ENCODE data around the gene IFI44. TPM values are rescaled to one million over a fixed set of nuclear protein-coding genes. Genes with fewer than 3 reads are reported as not detected.

IFI44 gene, protein sequence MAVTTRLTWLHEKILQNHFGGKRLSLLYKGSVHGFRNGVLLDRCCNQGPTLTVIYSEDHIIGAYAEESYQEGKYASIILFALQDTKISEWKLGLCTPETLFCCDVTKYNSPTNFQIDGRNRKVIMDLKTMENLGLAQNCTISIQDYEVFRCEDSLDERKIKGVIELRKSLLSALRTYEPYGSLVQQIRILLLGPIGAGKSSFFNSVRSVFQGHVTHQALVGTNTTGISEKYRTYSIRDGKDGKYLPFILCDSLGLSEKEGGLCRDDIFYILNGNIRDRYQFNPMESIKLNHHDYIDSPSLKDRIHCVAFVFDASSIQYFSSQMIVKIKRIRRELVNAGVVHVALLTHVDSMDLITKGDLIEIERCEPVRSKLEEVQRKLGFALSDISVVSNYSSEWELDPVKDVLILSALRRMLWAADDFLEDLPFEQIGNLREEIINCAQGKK
- total RNA-seq, result 19.7 TPM

- peak; percentile 85 for DNase-seq (ENCODE audit: low spot score)
Measured at GRCh38 chr1:78649628-78650027, at the start of gene IFI44. Gene IFI44, plus strand, starts transcription at chr1:78649831. Its CDS starts 365 bp downstream, at chr1:78650196.

- no peak for DNase-seq (ENCODE audit: low spot score)
Measured at GRCh38 chr1:78601068-78601467, 48.6 kb upstream of the IFI44 start.

GRCh38 chr1:78603206-78603605, 46.4 kb upstream of the IFI44 start:
- DNase-seq (ENCODE audit: low spot score), result no peak

DNA sequence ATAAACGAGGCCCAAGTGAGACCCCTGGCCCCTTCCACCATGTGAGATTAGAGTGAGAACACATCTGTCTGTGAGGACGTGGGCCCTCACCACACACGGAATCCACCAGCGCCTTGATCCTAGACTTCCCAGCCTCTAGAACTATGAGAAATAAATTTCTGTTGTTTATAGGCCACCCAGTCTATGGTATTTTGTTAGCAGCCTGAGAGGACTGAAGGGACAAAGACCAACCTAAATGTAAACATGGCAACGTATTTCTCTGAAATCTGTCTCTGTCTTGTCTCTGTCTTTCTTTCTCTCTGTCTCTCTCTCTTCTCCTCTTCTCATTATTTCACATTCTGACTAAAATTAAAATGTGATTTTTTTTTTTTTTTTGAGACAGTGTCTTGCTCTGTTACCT, 45.0 kb upstream of the IFI44 start:
- DNase-seq (ENCODE audit: low spot score), result no peak

DNA sequence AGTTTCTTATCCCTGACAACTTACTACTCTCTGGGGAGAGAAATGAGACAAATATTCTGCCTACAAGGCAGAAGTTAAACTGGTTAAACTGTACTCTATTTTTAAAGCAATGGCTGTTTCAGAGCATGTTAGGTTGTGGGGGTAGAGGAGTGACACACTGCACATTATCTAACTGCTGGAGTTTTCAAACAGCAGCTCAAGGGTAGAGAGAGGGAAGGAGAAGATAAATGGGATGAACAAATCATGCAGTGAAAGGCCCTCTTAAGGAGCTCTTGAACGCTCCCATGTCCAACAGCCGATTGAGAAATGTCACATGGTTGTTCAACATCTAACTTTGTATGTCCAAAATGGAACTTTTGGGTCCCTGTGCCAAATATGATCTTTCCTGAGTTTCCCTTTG, 43.4 kb upstream of the IFI44 start:
- no peak for DNase-seq (ENCODE audit: low spot score)

DNA sequence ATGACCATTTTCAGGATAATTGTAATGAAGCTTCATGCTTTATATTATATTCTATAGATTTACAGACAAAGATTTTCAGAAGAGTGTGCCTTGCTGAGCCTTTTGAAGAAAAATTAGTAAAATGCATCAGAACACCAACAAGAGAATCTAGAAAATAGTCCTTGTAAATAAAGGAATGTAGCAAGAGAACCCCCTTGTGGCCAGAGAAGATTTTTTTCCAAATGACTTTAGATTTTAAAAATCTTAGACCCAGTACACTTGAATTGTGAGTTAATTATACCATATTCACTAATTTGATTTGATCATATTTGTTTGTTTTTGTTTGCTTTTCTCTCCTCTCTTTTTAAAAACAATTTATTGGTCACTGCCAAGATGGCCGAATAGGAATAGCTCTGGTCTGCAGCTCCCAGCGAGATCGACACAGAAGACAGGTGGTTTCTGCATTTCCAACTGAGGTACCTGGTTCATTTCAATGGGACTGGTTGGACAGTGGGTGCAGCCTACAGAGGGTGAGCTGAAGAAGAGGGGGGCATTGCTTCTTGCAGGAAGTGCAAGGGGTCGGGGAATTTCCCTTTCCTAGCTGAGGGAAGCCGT, 42.2 kb upstream of the IFI44 start:
- DNase-seq (ENCODE audit: low spot score), result no peak

- no peak for DNase-seq (ENCODE audit: low spot score)
Measured at GRCh38 chr1:78607944-78608343, 41.7 kb upstream of the IFI44 start.

GRCh38 chr1:78617615-78618026, 32.0 kb upstream of the IFI44 start:
- DNase-seq (ENCODE audit: low spot score), result peak; percentile 80

DNA sequence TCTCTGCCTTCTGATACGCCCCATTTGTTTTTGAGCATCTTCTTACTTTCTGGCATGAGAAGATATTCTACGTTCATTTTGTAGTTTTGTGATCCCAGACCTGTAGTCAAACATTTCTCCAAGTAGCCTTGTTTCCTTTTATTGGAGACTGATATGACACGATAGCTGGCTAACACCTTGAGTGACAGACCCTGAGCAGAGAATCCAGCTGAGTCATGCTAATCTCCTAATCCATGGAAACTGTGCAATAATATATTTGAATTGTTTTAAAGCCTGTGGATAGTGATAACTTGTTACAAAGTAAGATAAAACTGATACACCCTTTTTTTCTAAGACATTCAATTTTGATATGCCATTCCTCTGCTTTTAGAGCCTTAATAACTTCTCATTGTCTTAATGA, 30.6 kb upstream of the IFI44 start:
- no peak for DNase-seq (ENCODE audit: low spot score)

GRCh38 chr1:78619446-78619802, 30.2 kb upstream of the IFI44 start:
- DNase-seq (ENCODE audit: low spot score), result no peak

GRCh38 chr1:78619803-78620579, 29.6 kb upstream of the IFI44 start, which contains the start of gene IFI44L:
Gene IFI44L, plus strand, starts transcription at chr1:78620448. Its CDS starts 7,468 bp downstream, at chr1:78627916.
- DNase-seq (ENCODE audit: low spot score), result peak; percentile 66

DNA sequence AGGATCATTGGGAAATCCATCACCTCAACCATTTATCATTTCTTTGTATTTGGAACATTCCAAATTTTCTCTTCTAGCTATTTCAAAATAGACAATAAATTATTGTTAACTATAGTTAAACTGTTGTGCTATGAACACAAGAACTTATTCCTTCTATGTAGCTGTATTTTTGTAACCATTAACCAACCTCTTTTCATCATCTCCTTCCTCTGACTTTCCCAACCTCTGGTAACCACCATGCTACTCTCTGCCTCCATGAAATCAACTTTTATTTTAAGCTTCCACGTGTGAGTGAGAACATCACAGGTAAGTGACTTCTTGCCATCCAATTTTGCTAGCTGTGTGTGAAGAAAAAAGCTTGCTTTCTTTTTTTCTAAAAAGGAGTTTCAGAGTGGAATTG, 29.0 kb upstream of the IFI44 start:
- DNase-seq (ENCODE audit: low spot score), result no peak

DNA sequence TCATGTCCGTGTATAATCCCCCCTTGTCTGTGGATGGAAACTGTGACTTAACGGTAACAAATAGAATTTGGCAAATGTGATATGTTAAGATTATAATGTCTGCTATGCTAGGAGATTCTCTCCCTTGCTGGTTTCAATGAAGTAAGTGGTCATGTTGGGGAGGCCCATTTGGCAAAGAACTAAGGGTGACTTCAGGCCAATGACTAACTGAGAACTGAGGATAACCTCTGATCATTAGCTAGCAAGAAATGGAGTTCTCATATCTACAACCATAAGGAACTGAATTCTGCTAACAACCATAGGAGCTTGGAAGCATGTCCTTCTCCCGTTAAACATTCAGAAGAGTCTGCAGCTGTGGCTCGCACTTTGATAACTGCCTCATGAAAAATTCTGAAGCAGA, 27.1 kb upstream of the IFI44 start:
- DNase-seq (ENCODE audit: low spot score), result no peak

DNA sequence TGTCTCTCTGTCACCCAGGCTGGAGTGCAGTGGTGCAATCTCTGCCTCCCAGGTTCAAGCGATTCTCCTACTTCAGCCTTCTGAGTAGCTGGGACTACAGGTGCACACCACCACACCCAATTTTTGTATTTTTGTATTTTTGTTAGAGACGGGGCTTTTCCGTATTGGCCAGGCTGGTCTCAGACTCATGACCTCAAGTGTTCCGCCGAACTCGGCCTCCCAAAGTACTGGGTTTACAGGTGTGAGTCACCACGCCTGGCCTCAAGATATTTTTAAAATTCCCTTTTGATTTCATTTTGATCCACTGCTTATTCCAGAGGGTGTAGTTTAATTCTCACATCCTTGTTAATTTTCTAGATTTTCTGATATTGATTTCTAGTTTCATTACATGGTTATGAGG, 25.6 kb upstream of the IFI44 start:
- no peak for DNase-seq (ENCODE audit: low spot score)

DNA sequence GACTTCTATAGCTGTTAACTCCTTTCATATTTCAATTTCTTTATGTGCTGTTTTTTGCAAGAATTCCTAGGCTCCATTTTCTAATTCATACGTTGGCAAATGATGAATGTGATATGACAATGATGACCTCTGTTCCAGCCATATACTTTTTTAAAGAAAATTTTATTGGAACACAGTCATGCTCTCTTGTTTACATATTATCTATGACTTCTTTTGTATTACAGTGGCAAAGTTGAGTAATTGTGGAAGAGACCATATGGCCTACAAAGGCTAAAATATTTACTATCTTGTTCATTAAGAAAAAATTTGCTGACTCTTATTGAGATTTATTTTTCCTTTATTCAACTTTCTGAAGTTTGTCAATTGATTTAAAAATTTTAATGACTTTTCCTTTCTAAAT, 22.3 kb upstream of the IFI44 start:
- no peak for DNase-seq (ENCODE audit: low spot score)

DNA sequence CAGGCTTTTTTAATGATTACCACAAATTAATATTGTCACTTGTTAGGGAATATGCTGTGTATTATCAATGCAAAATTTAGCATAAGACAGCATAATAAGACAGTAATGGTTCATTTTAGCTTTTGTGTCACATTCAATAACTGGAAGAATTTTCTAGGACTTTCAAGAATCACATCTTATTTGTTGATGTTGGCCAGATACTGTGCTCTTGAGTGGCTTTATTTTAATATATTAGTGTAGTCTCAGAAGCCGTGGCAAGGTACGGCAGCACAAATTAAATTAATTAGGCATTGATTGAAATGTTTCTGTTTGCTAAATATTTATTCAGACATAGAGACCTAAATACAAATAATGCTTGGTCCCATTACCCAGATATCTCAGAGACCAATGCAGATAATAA, 19.0 kb upstream of the IFI44 start:
- DNase-seq (ENCODE audit: low spot score), result no peak

DNA sequence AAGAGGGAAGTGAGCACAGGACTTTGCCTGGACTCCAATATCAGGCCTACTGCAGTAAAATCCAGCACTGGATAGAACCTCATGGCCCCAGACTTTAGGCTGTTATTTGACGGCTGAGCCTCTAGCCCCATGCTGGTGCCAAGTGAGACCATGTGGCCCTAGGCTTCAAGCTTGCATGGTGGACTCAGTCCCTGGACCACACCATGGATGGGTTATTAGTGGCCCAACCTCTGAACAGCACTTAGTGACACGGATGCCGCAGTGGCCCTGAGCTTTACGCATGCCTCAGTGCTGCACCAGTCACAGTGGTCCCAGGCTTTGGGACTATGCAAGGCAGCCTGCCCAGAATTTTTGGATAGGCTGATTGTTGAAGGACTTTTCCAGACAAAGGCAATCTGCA, 16.4 kb upstream of the IFI44 start:
- no peak for DNase-seq (ENCODE audit: low spot score)

GRCh38 chr1:78640462-78640861, 9.2 kb upstream of the IFI44 start:
- DNase-seq (ENCODE audit: low spot score), result no peak

DNA sequence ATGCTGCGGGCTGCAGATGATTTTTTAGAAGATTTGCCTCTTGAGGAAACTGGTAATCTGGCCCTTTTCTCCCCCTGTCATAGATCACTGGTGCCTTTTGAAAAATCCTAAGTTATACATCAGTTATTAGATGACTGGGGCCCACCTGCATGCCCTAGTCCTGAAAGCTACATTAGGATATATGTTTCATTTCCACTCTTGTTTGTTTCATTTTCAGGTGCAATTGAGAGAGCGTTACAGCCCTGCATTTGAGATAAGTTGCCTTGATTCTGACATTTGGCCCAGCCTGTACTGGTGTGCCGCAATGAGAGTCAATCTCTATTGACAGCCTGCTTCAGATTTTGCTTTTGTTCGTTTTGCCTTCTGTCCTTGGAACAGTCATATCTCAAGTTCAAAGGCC, 8.1 kb upstream of the IFI44 start:
- no peak for DNase-seq (ENCODE audit: low spot score)

GRCh38 chr1:78645723-78646122, 3.9 kb upstream of the IFI44 start:
- DNase-seq (ENCODE audit: low spot score), result no peak

GRCh38 chr1:78647238-78647637, 2.4 kb upstream of the IFI44 start:
- DNase-seq (ENCODE audit: low spot score), result no peak

GRCh38 chr1:78650114-78650660, 556 bp downstream of the IFI44 start:
- DNase-seq (ENCODE audit: low spot score), result no peak

Measured in ureter (tissue), 1 donor.